Transverse colon (tissue), 3 donors: ENCODE results near the gene DDX56.

Source experiments
- EP300 ChIP-seq: sonication (generic); formaldehyde crosslinking; IDR thresholded peaks from one replicate; pipeline ENCODE4 v1.6.1; 2017; ENCODE audit warnings: antibody characterized with exemption, low read depth
- POLR2AphosphoS5 ChIP-seq, 3 donors: sonication (generic); formaldehyde crosslinking; IDR thresholded peaks; one replicate each; pipeline ENCODE4 v1.6.1; 2016; ENCODE audit warnings: antibody characterized with exemption in 3 of 3

DNA sequence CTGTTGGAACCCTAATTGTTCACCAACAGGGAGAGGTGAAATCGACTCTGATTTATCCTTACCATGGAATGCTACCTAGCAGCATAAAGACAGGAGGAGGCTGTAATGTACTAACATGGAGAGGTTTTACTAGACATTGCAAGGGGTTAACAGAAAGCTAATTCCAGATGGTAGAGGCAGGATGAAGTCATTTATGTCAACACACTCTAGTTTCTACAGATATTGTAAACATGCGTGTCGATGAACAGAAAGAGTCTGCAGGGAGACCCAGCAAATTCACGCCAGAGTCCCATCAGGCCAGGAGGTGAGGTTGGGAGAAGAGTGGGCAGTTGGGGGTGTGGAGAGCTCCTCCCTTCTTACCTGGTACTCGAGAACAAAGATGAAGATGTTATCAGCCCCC, 39.6 kb downstream of the DDX56 start:
- TF ChIP-seq EP300 (no peak), POLR2AphosphoS5 (IDR thresholded peaks at IDR 0.05) (no peak)
